Mesenchymal stem cell (in vitro differentiated cells and primary cell): ENCODE measurements around the gene KCNJ10.

Experiments used
- DNase-seq: peaks from one replicate; pipeline ENCODE4 v3.0.0-alpha.2; 2013
- H2AFZ ChIP-seq: one replicate; pipeline ENCODE4 v1.6.1; 2013; ENCODE audit warnings: low read depth, mild to moderate bottlenecking, control low read depth, inconsistent platforms, low read length, moderate library complexity
- H2AK5ac ChIP-seq: 2 replicates; pipeline ENCODE4 v1.6.1; 2013; ENCODE audit warnings: low read length, moderate library complexity, mild to moderate bottlenecking, inconsistent platforms; ENCODE audit not compliant: severe bottlenecking
- H2BK120ac ChIP-seq: one replicate; pipeline ENCODE4 v1.6.1; 2013; ENCODE audit warnings: low read depth, mild to moderate bottlenecking, inconsistent platforms, low read length, moderate library complexity
- H2BK12ac ChIP-seq, 2 experiments: one replicate each; pipeline ENCODE4 v1.6.1; 2013; ENCODE audit warnings: inconsistent platforms in 2 of 2, low read length in 2 of 2, mild to moderate bottlenecking in 2 of 2, moderate library complexity in 2 of 2, control low read depth in 1 of 2
- H2BK15ac ChIP-seq: one replicate; pipeline ENCODE4 v1.6.1; 2013; ENCODE audit warnings: mild to moderate bottlenecking, low read depth, inconsistent platforms; ENCODE audit not compliant: poor library complexity, severe bottlenecking
- H2BK5ac ChIP-seq: 2 replicates; pipeline ENCODE4 v1.6.1; 2013; ENCODE audit warnings: low read depth, mild to moderate bottlenecking, low read length, control low read depth, inconsistent platforms; ENCODE audit not compliant: poor library complexity, severe bottlenecking
- H3K14ac ChIP-seq, 2 experiments: one replicate each; pipeline ENCODE4 v1.6.1; 2013; ENCODE audit warnings: inconsistent platforms in 2 of 2, low read length in 2 of 2, control low read depth in 1 of 2, mild to moderate bottlenecking in 1 of 2, moderate library complexity in 1 of 2
- H3K18ac ChIP-seq, 2 experiments: one replicate each; pipeline ENCODE4 v1.6.1; 2013; ENCODE audit warnings: inconsistent platforms in 2 of 2, low read length in 2 of 2, control low read depth in 1 of 2, low read depth in 1 of 2, mild to moderate bottlenecking in 1 of 2
- H3K23ac ChIP-seq, 2 experiments: one replicate each; pipeline ENCODE4 v1.6.1; 2013; ENCODE audit warnings: inconsistent platforms in 2 of 2, low read length in 2 of 2, mild to moderate bottlenecking in 2 of 2, moderate library complexity in 2 of 2, control low read depth in 1 of 2
- H3K27ac ChIP-seq: 2 replicates; pipeline ENCODE4 v1.5.1; 2013; ENCODE audit warnings: mild to moderate bottlenecking, moderate library complexity, low read length, control low read depth, inconsistent platforms; ENCODE audit not compliant: poor library complexity, severe bottlenecking
- H3K27me3 ChIP-seq, 2 experiments: 2 replicates each; pipeline versions ENCODE4 v1.6.1 to v1.7.0; 2013; ENCODE audit warnings: low read length in 2 of 2, mild to moderate bottlenecking in 2 of 2, moderate library complexity in 2 of 2, control low read depth in 1 of 2, inconsistent platforms in 1 of 2; ENCODE audit not compliant: control insufficient read depth in 1 of 2, insufficient read depth in 1 of 2
- H3K36me3 ChIP-seq, 2 experiments: 2 replicates each; pipeline versions ENCODE4 v1.6.1 to v1.7.0; 2013; ENCODE audit warnings: low read length in 2 of 2, control low read depth in 1 of 2, inconsistent platforms in 1 of 2, low read depth in 1 of 2, mild to moderate bottlenecking in 1 of 2; ENCODE audit not compliant: insufficient read depth in 2 of 2, control insufficient read depth in 1 of 2
- H3K4ac ChIP-seq, 2 experiments: one replicate each; pipeline ENCODE4 v1.6.1; 2013; ENCODE audit warnings: inconsistent platforms in 2 of 2, low read length in 2 of 2, mild to moderate bottlenecking in 2 of 2, moderate library complexity in 2 of 2, control low read depth in 1 of 2, low read depth in 1 of 2
- H3K4me1 ChIP-seq: 2 replicates; pipeline ENCODE4 v1.6.1; 2013; ENCODE audit warnings: low read depth, low read length, control low read depth; ENCODE audit not compliant: control insufficient read depth, insufficient read depth
- H3K4me2 ChIP-seq: 2 replicates; pipeline ENCODE4 v1.6.1; 2013; ENCODE audit warnings: low read length, mild to moderate bottlenecking, inconsistent platforms; ENCODE audit not compliant: poor library complexity, severe bottlenecking
- H3K4me3 ChIP-seq, 2 experiments: 2 replicates each; pipeline versions ENCODE4 v1.5.1 to v1.7.0; 2013; ENCODE audit warnings: low read length in 2 of 2, mild to moderate bottlenecking in 2 of 2, control low read depth in 1 of 2, low read depth in 1 of 2; ENCODE audit not compliant: insufficient read depth in 1 of 2
- H3K79me1 ChIP-seq: replicated peaks from 2 replicates; pipeline ENCODE4 v1.6.1; 2013; ENCODE audit warnings: mild to moderate bottlenecking, control low read depth, low read length, inconsistent platforms; ENCODE audit not compliant: poor library complexity, severe bottlenecking
- H3K9ac ChIP-seq: 2 replicates; pipeline ENCODE4 v1.7.0; 2013; ENCODE audit warnings: mild to moderate bottlenecking, low read length, moderate library complexity
- H3K9me3 ChIP-seq: 2 replicates; pipeline ENCODE4 v1.7.0; 2013; ENCODE audit warnings: mild to moderate bottlenecking, low read length; ENCODE audit not compliant: control insufficient read depth
- H4K8ac ChIP-seq: one replicate; pipeline ENCODE4 v1.6.1; 2013; ENCODE audit warnings: inconsistent platforms, mild to moderate bottlenecking, low read length, moderate library complexity
- H4K91ac ChIP-seq: one replicate; pipeline ENCODE4 v1.6.1; 2013; ENCODE audit warnings: mild to moderate bottlenecking, low read length, inconsistent platforms
- WGBS: methylation state at CpG from one replicate; pipeline ENCODE4 v1.1.7; 2013; ENCODE audit warnings: mixed read lengths; 5-methylcytosine and 5-hydroxymethylcytosine counted together

Gene KCNJ10

DNA sequence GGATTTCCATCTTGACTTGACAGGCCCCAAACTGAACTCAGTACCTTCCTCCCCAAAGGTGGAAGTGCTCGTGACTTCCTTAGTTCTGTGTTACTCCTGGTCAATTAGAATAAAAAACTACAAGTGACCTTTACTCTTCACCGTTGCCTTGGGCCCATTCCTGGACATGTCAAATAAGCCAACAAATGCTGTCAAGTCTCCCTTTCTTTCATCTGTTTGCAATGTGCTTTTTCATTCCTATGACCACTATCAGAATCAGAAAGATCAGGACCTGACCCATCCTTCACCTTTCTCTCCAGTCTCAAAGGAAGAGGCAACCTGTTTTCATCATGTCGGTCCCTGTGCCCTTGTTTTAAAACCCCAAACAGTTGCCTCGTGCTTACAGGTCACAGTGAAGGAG lies 4.9 kb upstream of the KCNJ10 start:
- Histone ChIP-seq H4K8ac (no peak overlapping the region), H3K4ac (no peak overlapping the region), H3K18ac (no peak overlapping the region), H3K27me3 (peaks cover 38 to 61% of the 10 kb centered on the region in 2 experiments), H3K4me1 (peaks cover 8% of the 10 kb centered on the region), H3K36me3 (no peaks in the 10 kb centered on the region), H3K27ac (no peak overlapping the region), H2BK15ac (no peak overlapping the region), H3K14ac (no peak overlapping the region), H3K9ac (no peak overlapping the region), H3K9me3 (no peaks in the 10 kb centered on the region), H2AK5ac (no peak overlapping the region), H3K4me2 (no peak overlapping the region), H2AFZ (no peak overlapping the region), H2BK12ac (no peak overlapping the region), H4K91ac (no peak overlapping the region), H2BK5ac (no peak overlapping the region), H2BK120ac (no peak overlapping the region), H3K4me3 (no peak overlapping the region), H3K23ac (no peak overlapping the region), H3K79me1 (no peaks in the 10 kb centered on the region)
- DNase-seq: no peak
- 69% methylated on average over 4 of the region's 4 CpGs for WGBS

DNA sequence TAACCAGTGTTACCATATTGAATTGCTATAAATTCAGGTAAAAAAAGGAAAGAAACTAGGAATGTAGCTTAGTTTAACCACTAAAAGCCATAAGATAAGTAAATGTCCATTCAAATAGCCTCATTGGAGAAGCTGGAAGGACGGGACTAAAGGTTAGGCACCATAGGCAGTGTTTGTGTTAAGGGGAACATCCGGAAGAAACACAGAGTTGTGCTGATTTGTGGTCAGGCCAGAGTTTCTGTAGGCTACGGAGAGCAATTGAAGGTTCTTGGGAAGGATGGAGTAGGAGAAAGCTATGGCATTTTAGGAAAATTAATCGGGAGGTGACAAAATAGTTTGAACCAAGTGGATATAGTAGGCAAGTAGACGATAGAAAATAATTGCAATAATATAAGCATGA lies 1.3 kb upstream of the KCNJ10 start:
- no peak overlapping the region for H2AK5ac ChIP-seq
- no peak overlapping the region for H3K4ac ChIP-seq
- no peak overlapping the region for H3K27ac ChIP-seq
- H3K4me2 ChIP-seq: no peak overlapping the region
- DNase-seq: no peak
- no peak overlapping the region for H2BK15ac ChIP-seq
- H3K18ac ChIP-seq: no peak overlapping the region
- peaks cover 12% of the 10 kb centered on the region for H3K4me1 ChIP-seq
- no peak overlapping the region for H2BK12ac ChIP-seq
- no peaks in the 10 kb centered on the region for H3K79me1 ChIP-seq
- WGBS: 88% methylated on average over 5 of the region's 5 CpGs
- H3K9me3 ChIP-seq: no peaks in the 10 kb centered on the region
- H3K27me3 ChIP-seq: peaks cover 66 to 81% of the 10 kb centered on the region in 2 experiments
- no peak overlapping the region for H3K9ac ChIP-seq
- no peak overlapping the region for H3K4me3 ChIP-seq
- no peak overlapping the region for H4K91ac ChIP-seq
- H2BK5ac ChIP-seq: no peak overlapping the region
- no peak overlapping the region for H4K8ac ChIP-seq
- H3K23ac ChIP-seq: no peak overlapping the region
- no peak overlapping the region for H2AFZ ChIP-seq
- H3K36me3 ChIP-seq: no peaks in the 10 kb centered on the region
- no peak overlapping the region for H2BK120ac ChIP-seq
- H3K14ac ChIP-seq: no peak overlapping the region

DNA sequence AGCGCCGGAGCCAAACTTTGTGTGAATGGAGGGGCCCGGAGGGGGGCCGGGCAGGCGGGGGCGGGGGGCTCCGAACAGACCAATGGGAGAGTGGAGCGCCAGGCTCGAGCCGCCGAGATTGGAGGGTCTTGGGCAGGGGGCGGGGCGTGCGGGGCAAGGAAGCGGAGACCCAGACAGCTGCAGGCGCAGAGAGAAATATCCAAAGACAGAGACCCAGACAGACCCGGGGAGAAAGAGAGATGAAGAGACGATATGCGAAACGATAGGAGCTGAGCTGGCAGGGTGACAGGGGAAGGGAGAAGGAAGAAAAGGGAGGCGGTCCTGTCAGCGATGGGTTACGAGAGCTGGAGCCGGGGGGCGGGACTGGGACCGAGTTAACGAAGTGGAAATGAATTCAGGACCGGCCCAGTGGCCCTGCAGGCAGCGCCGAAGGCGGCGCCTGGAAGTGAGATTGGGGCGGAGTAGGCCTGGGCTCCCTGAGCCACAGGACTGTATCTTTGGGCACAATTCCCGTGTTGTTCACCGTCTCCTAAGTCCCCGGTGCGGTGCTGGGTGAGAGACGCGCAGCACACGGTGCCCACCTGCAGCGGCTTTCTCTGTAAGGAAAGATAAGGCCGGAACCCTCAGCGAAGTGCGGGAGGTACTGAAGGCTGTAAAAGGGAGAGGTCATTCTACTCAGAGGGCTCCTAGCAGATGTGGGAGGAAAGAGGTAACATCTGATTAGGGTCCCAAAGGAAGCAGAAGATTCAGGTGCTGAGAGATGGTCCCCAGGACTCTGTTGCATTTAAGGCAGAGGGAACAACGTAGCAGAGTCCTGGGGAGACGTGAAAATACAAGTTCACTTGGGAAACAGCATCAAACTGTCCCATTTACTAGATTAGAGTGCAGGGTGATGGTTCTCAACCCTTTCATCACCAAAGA lies 543 bp upstream of the KCNJ10 start:
- no peak overlapping the region for H3K14ac ChIP-seq
- 2% methylated on average over 41 of the region's 46 CpGs for WGBS

DNA sequence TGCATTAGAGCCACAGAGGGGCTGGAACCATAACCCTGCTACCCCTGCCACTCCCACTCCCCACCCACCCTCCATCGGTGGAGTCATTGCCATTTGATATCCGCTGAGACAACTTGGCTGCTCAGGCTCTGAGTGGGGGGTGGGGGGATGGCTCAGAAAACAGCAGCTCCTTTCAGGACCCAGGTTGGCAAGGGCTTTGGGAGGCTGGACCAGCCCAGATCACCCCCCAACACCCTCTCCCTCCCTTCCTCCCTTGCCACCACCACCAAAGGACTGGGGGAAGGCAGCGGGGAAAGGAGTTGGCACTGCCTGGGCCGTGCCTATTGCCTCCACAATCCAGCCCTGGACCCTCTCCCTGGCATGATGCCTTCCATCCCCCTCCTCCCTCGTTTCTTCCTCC lies 1.7 kb downstream of the KCNJ10 start:
- H4K91ac ChIP-seq: no peak overlapping the region
- WGBS: 74% methylated on average over 5 of the region's 5 CpGs
- H3K9ac ChIP-seq: no peak overlapping the region
- H3K27me3 ChIP-seq: peaks cover 67 to 88% of the 10 kb centered on the region in 2 experiments
- no peak overlapping the region for H3K4me3 ChIP-seq
- no peak overlapping the region for H3K4me2 ChIP-seq
- H3K79me1 ChIP-seq: no peaks in the 10 kb centered on the region
- H2BK12ac ChIP-seq: no peak overlapping the region
- no peak overlapping the region for H2BK120ac ChIP-seq
- no peak overlapping the region for H3K23ac ChIP-seq
- H3K4ac ChIP-seq: no peak overlapping the region
- no peak overlapping the region for H3K14ac ChIP-seq
- H2BK15ac ChIP-seq: no peak overlapping the region
- no peak overlapping the region for H3K18ac ChIP-seq
- H3K9me3 ChIP-seq: no peaks in the 10 kb centered on the region
- no peak for DNase-seq
- H3K36me3 ChIP-seq: no peaks in the 10 kb centered on the region
- H3K27ac ChIP-seq: no peak overlapping the region
- no peak overlapping the region for H2BK5ac ChIP-seq
- no peak overlapping the region for H2AK5ac ChIP-seq
- H4K8ac ChIP-seq: no peak overlapping the region
- H3K4me1 ChIP-seq: peaks cover 8% of the 10 kb centered on the region
- H2AFZ ChIP-seq: no peak overlapping the region

More for the DNA sequence above, 543 bp upstream of the KCNJ10 start:
- Histone ChIP-seq H2AK5ac (no peak overlapping the region), H3K4ac (peak overlapping the region in 1 of 2 experiments; percentile 24), H3K36me3 (no peaks in the 10 kb centered on the region), H3K4me3 (peak overlapping the region; percentile 54 to 84), H2BK5ac (no peak overlapping the region), H2BK15ac (no peak overlapping the region), H3K23ac (peak overlapping the region in 1 of 2 experiments; percentile 77), H2BK120ac (no peak overlapping the region), H3K79me1 (no peaks in the 10 kb centered on the region), H3K9me3 (no peaks in the 10 kb centered on the region), H4K8ac (no peak overlapping the region), H2BK12ac (no peak overlapping the region), H3K9ac (peak overlapping the region; percentile 53), H3K4me2 (peak overlapping the region; percentile 89), H2AFZ (peak overlapping the region; percentile 89), H3K27ac (no peak overlapping the region), H3K18ac (no peak overlapping the region), H3K27me3 (peaks cover 59 to 84% of the 10 kb centered on the region in 2 experiments), H3K4me1 (peaks cover 8% of the 10 kb centered on the region), H4K91ac (no peak overlapping the region)
- DNase-seq: peak; percentile 75
